ENCODE measurements around the gene FAM149A. TPM values are rescaled to one million over a fixed set of nuclear protein-coding genes. Genes with fewer than 3 reads are reported as not detected.

FAM149A gene
- polyA plus RNA-seq, 4 donors: 21.5 to 57.3 (median 51.7) TPM

- DNase-seq (ENCODE audit: low read depth in 4 of 4, low spot score in 3 of 4): no peak
These were observed 47.0 kb downstream of the FAM149A start for GRCh38 chr4:186151499-186151898.

DNA sequence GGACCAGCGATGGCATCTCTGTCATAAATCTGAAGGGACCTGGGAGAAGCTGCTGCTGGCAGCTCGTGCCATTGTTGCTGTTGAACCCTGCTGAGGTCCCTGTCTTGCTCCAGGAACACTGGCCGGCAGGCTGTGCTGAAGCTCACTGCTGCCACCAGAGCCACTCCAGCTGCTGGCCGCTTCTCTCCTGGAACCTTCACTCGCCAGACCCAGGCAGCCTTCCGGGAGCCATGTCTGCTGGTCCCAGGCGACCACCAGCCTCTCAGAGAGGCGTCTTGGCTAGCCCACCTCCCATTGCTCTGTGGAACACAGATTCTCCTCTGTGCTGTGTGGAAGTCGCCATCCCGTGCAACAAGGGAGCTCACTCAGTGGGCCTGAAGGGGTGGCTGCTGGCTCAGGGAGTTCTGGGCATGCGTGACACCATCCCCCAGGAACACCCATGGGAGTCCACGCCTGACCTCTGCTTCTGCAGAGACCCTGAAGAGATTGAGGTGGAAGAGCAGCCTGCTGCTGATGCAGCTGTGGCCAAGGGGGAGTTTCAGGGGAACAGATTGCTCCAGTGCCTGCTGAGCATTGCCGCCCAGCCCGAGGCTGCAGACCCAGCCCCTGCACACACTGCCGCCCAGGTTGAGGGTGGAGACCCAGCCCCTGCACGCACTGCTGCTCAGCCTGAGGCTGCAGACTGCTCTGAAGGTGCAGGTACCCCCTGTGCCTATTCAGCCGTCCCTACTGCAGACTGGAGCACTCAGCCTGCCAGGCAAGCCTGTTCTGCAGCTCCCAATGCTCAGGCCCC is 53.7 kb downstream of the FAM149A start:
- no peak for DNase-seq (ENCODE audit: low read depth in 4 of 4, low spot score in 3 of 4)

DNA sequence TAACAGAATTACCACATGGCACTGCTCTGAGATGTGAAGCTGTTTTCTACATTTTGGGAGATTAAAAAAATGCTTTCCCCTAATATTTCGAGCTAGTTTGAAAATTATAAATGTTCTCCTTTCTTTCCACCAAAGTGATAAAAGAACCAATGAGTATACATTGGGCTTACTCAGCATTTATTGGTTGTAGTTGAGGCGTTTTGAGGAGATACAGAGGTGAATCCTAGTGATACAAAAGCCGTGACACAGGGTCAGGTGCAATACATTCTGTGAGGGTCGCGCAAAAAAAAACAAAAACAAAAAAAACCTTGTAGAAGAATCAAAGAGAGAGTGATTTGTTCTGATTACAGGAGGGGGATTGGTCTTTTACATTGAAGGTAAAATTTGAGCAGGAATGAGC is 54.5 kb downstream of the FAM149A start:
- DNase-seq (ENCODE audit: low read depth in 4 of 4, low spot score in 3 of 4): no peak

DNA sequence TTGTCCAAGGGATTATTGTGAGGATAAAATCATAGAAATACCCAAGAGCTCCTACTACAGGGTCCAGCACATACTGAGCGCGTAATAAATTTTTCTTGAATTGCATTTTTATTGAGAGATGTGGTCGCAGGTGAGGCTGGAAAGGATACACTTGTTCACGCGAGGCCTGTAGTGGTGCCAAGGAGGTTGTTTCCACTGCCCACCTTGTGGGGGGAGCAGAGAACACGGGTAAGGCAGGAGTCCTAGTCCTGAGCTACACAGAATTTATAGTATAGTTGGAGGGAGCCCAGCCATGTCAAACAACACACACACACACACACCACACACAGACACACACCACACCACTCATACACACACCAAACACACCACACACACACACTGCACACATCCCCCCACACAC is 55.1 kb downstream of the FAM149A start:
- no peak for DNase-seq (ENCODE audit: low read depth in 4 of 4, low spot score in 3 of 4)

GRCh38 chr4:186161138-186161537 is 56.6 kb downstream of the FAM149A start:
- no peak for DNase-seq (ENCODE audit: low read depth in 4 of 4, low spot score in 3 of 4)

GRCh38 chr4:186166852-186167512 is 62.5 kb downstream of the FAM149A start:
- DNase-seq (ENCODE audit: low read depth in 4 of 4, low spot score in 3 of 4): no peak

DNA sequence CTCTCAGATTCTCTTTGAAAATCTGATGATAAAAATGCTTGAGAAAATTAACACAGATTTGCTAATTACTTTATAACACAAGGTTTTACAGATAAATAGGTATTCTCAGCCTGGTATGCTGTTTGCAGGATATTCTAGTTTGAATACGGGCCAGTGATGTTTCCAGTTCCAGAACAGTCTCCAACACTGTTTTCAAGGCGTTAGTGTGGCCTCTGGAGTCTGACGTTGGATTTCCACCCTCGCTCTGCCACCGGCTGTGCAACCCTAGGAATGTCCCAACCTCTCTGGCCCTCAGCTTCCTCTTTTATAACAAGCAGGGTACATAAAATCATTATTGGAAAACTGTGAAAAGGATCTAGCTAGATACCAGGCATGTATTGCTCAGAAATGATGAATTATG is 63.1 kb downstream of the FAM149A start:
- DNase-seq (ENCODE audit: low read depth in 4 of 4, low spot score in 3 of 4): no peak

DNA sequence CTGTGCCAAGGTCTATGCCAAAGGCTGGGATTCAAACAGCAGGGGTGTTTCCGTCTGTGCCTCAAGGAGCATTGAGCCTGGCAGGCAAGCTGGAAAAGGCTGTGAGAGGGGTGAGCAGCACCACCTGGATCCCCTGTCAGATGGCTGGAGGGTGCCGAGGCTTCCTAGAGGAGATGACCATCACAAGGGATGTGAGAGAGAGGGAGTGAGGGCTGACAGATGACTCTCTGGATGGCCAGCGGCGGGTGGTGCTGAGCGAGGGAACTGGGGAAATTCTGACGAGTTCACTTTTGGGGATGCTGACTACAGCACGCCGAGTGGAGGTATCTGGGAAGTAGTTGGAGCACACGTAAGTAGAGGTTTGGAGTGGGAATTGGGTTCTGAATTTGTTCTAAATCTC is 64.2 kb downstream of the FAM149A start:
- DNase-seq (ENCODE audit: low read depth in 4 of 4, low spot score in 3 of 4): no peak

DNA sequence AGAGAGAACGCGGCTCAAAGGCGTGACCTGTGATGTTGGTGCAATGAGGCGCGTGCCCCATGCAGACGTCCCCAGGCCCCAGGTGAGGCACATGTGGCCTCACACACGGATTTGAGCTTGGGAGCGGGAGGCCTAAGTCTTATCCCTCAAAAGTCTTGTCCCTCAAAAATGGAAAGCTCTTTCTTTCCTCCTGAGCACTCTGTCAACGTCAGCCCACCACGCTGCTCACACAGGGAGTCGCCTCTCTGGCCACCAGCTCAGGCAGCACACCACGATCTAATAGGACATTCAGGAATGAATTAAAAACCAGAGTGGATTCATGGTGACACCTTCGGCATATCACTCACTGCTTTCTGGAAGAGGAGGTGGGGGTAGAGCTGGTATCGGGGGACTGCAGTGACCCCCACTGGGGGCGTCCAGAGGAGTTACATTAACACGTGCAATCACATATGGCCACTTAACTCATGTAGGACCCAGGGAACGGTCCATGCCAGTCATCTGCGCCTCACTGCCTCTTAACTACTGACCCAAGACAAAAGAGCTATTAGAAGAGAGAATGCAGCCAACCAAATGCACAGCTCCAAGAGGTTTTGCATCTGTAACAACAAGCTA is 64.9 kb downstream of the FAM149A start:
- DNase-seq (ENCODE audit: low read depth in 4 of 4, low spot score in 3 of 4): no peak

DNA sequence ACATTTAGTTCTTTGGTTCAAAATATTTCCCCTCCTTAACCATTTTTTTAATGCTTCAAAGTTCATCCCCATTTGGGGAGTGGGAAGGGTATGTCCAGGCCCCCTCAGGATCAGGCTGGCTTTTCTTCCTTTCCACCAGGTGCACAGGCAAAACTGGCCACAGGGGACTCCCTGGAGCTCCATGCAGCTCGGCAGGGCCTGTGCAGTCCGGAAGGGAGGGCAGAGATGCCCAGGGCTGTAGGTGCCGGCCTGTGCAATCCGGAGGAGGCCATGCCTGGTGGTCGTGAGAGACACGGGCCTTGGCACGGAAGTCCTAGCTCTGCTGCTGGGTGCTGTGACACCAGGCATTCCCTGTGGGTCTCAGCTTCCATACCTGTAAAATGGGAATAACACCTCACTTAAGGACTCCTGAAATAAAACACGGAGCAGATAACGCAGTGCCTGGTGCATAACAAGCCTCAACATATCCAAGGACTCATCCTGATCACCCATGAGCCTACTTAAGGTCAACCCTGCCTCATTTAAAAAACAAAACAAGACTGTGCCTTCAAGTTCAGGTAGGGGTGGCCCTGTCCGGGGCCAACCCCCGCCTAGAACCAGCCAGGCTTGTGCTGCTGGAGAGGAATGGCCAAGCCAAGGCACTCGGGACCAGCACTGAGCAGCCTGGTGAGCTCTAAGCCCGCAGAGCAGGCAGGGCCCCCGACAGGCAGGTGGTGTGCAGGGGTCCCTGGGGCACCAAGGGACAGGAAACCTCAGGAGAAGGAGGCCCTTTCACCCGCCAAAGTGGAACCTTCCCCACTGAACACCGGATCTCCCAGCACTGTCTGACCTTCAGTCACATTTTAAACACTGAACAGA is 65.7 kb downstream of the FAM149A start:
- DNase-seq (ENCODE audit: low read depth in 4 of 4, low spot score in 3 of 4): no peak

GRCh38 chr4:186170966-186171365 is 66.5 kb downstream of the FAM149A start:
- DNase-seq (ENCODE audit: low read depth in 4 of 4, low spot score in 3 of 4): no peak

GRCh38 chr4:186172546-186172945 is 68.0 kb downstream of the FAM149A start:
- DNase-seq (ENCODE audit: low read depth in 4 of 4, low spot score in 3 of 4): no peak

GRCh38 chr4:186188107-186188506 is 83.6 kb downstream of the FAM149A start:
- DNase-seq (ENCODE audit: low read depth in 4 of 4, low spot score in 3 of 4): no peak

DNA sequence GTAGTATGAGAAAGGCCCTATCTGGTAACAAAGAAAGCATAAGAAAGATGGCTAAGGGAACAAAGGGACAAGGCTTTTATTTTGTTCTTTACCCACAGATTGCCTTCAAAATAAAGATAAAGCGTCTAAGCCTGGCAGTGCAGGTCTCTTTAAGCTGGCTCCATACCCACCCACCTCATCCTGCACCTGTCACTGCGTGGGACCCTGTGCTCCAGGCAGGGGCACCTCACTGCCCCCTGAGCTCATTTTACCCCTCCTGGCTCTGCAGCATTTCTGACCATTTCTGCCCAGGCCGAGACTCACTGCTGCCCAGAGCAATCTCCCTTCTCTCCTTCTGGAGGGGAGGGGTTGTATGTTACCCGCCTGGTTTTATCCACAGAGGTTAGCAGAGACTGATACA is 85.2 kb downstream of the FAM149A start:
- DNase-seq (ENCODE audit: low read depth in 4 of 4, low spot score in 3 of 4): no peak

- DNase-seq (ENCODE audit: low read depth in 4 of 4, low spot score in 3 of 4): no peak
These were observed 86.2 kb downstream of the FAM149A start for GRCh38 chr4:186190581-186191199.

DNA sequence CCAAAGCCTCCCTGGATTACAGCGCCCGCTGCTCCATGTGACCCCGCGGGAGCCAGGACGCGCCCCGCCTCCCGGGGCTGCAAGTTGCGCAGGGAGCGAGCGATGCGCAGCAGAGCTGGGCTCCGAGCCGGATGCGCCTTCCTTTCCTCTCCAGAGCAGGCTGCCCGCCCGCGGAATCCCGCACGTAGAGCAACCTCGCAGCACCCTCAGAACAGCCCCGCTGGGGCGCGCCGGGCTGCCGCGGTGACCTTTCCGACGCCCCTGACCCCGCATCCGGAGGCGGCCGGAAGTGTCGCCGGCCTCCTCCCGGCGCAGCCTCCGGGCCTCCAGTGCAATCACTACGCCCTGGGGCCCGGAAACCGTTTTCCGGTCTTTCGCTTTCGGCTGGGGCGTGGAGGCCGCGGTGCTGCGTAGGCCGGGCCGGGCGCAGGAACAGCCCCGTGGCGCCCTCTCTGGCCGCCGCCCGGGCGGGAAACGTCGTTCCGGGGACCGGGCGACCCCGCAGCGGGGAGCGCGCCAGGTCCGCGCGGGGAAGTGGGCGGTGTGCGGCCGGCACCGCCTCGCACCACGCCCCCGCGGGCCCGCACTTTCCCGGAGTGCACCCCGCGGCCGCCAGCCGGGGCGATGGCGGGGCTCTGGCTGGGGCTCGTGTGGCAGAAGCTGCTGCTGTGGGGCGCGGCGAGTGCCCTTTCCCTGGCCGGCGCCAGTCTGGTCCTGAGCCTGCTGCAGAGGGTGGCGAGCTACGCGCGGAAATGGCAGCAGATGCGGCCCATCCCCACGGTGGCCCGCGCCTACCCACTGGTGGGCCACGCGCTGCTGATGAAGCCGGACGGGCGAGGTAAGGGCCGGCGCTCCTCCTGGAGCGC is 86.9 kb downstream of the FAM149A start, which contains the start of gene CYP4V2:
CYP4V2 (plus strand) TSS at position 368 of the 866 bp plus-strand sequence; CDS start at position 625, 257 bp downstream.
- peak in 2 of 4 donors; percentile 45 to 66 for DNase-seq (ENCODE audit: low read depth in 4 of 4, low spot score in 3 of 4)

DNA sequence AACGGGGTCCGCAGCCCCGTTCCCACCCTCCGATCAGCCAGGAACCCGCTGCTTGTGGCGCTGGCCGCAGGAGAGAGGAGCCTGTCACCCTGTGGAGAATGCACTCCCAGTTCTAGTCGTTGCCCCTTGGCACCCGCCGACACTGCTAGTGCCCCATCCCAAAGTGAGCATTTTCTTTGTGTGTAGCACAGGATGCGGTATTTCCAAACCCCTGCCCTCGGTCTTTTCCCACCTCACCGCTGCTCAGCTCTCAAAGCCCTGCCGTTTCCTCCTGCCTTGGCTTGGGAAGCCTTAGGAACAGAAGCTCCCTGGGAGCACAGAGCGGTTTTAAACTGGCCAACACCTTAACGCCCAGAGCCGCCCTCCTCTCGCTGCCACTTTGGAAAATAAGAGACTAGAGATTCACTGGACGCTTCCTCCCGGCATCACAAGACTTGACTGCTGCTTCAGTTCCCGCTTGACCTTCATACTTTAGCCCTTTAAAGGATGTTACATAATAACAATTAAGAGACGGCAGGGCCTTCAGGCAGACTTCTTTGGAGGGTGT is 87.6 kb downstream of the FAM149A start:
- DNase-seq (ENCODE audit: low read depth in 4 of 4, low spot score in 3 of 4): no peak

GRCh38 chr4:186193851-186194250 is 89.3 kb downstream of the FAM149A start:
- DNase-seq (ENCODE audit: low read depth in 4 of 4, low spot score in 3 of 4): no peak

- no peak for DNase-seq (ENCODE audit: low read depth in 4 of 4, low spot score in 3 of 4)
These were observed 91.6 kb downstream of the FAM149A start for GRCh38 chr4:186196063-186196462.
